GM10248 (cell line): Measurements from ENCODE around the gene ENTPD8.

Source experiments
- CTCF ChIA-PET: fragments of 300-600 bp; sonication (Branson Sonifier 250); formaldehyde crosslinking; extraction: SDS; loops from one replicate; lab custom pipeline; 2021; ENCODE audit warnings: antibody characterized with exemption; lab: Yijun Ruan, JAX
- POLR2A ChIA-PET: fragments of 350-650 bp; sonication (Branson Sonifier 250); formaldehyde crosslinking; extraction: SDS; loops from one replicate; lab custom pipeline; 2020; ENCODE audit warnings: antibody characterized with exemption; lab: Yijun Ruan, JAX
- DNase-seq: peaks from one replicate; pipeline ENCODE4 v3.0.0; 2012; ENCODE audit errors: extremely low spot score
- CTCF ChIP-seq: IDR thresholded peaks from 2 replicates; pipeline ENCODE4 v1.5.1; 2012; ENCODE audit warnings: mild to moderate bottlenecking, low read depth; ENCODE audit errors: extremely low read depth, missing control alignments, control extremely low read depth

Gene ENTPD8

DNA sequence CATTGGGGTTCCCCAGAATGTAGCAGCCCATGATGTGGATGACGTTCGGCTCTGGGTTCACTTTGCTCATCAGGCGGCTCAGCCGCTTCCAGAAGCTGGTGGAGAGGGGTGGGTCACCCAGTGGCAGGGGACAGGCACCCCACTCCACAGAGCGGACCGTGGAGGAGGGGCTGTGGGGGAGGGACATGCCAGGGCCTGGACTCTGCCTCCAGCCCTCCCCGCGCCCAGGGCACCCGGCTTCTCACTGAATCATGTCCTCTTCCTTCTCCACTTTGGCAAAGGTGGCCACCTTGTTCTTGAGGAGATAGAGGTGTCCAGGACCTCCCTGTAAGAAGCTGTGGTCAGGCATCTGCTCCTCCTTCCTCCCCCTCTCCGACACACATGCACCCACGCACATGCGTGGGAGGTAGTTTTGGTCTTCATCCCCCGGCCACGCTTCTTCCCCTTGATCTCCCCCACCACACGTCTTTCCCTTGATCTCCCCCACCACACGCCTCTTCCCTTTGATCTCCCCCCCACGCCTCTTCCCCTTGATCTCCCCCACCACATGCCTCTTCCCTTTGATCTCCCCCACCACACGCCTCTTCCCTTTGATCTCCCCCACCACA, 8.9 kb upstream of the ENTPD8 start:
- TF ChIP-seq CTCF, result no peak
- ChIA-PET POLR2A (no interaction called here), CTCF (interaction anchor here (0.8 kb wide), 1 partner anchor 27 kb away, joined by 3 read pairs; the partner anchor contains the start of gene EXD3)
- DNase-seq, result no peak

- no peak for TF ChIP-seq CTCF
- POLR2A ChIA-PET, result no interaction called here
- no peak for DNase-seq
- CTCF ChIA-PET, result interaction anchor here (1.3 kb wide), 1 partner anchor 12 kb away, joined by 3 read pairs; no protein-coding TSS in a partner anchor
Measured at GRCh38 chr9:137449081-137449844, 8.1 kb upstream of the ENTPD8 start.

- no peak for DNase-seq
- TF ChIP-seq CTCF, result no peak
- ChIA-PET POLR2A (interaction anchor here (0.6 kb wide), 1 partner anchor 36 kb away, joined by 4 read pairs; no protein-coding TSS in a partner anchor), CTCF (interaction anchor here (1.3 kb wide), 1 partner anchor 13 kb away, joined by 3 read pairs; no protein-coding TSS in a partner anchor)
Measured at GRCh38 chr9:137448602-137448962, 7.4 kb upstream of the ENTPD8 start.

GRCh38 chr9:137447722-137448601, 6.8 kb upstream of the ENTPD8 start:
- TF ChIP-seq CTCF, result no peak
- ChIA-PET POLR2A (interaction anchor here (0.6 kb wide), 2 partner anchors 36 to 147 kb away, joined by 4 to 5 read pairs; no protein-coding TSS in a partner anchor), CTCF (interaction anchor here (1.0 to 1.3 kb wide), 3 partner anchors 14 to 161 kb away, joined by 3 to 4 read pairs (median 3); no protein-coding TSS in a partner anchor)
- no peak for DNase-seq

GRCh38 chr9:137446851-137447471, 5.8 kb upstream of the ENTPD8 start:
- ChIA-PET CTCF (interaction anchor here (1.0 to 3.7 kb wide), 6 partner anchors 12 to 160 kb away, joined by 3 to 41 read pairs (median 5); partner anchors contain the start of genes EXD3, NOXA1 and NSMF), POLR2A (no interaction called here)
- DNase-seq, result no peak
- TF ChIP-seq CTCF, result no peak
